Bronchial epithelial cell (primary cell): ENCODE results near the gene TOR1B. TPM values are rescaled to one million over a fixed set of nuclear protein-coding genes. Genes with fewer than 3 reads are reported as not detected.
A peak's percentile ranks its signal among the peaks of the same experiment; 100 is the strongest.
"Not testable (repeated sequence)": the region's sequence is repeated elsewhere in the genome, so short reads cannot be mapped to it uniquely, and the experiment has no call there.

Experiments
- DNase-seq: peaks from one replicate; pipeline ENCODE4 v3.0.0-alpha.2; 2010; ENCODE audit warnings: low read depth
- FAIRE-seq: peaks from 2 replicates; lab custom pipeline; 2011; peaks lifted over from hg19 to GRCh38; lab: Jason Lieb, UNC
- H3K27me3 ChIP-seq: 2 replicates; pipeline ENCODE4 v1.5.1; 2011; ENCODE audit warnings: low read length; ENCODE audit not compliant: control insufficient read depth, insufficient read depth
- H3K36me3 ChIP-seq: 2 replicates; pipeline ENCODE4 v1.5.1; 2011; ENCODE audit warnings: low read length; ENCODE audit not compliant: control insufficient read depth, insufficient read depth
- H3K4me3 ChIP-seq: 2 replicates; pipeline ENCODE4 v1.5.1; 2011; ENCODE audit warnings: mild to moderate bottlenecking, low read depth, low read length, control low read depth
- CTCF ChIP-seq: IDR thresholded peaks from 2 replicates; pipeline ENCODE4 v1.5.1; 2011; ENCODE audit warnings: mild to moderate bottlenecking, moderate library complexity, low read length, control low read depth, inconsistent platforms; ENCODE audit not compliant: insufficient read depth, severe bottlenecking
- total RNA-seq: library from RNA; depleted of rRNA; stranded (reverse); fragments of >200 nt; gene quantifications from 2 replicates; pipeline ENCODE4 v1.2.1, GENCODE V29; 2014

Gene TOR1B
- total RNA-seq, 1 donor from 2014 or later = 27.9 TPM

- no peaks in the 10 kb centered on the region for H3K36me3 ChIP-seq
- FAIRE-seq = no peak
- TF ChIP-seq CTCF = no peak
- no peak for DNase-seq
- peaks cover 7% of the 10 kb centered on the region for H3K27me3 ChIP-seq
- no peak overlapping the region for H3K4me3 ChIP-seq
These were observed 28.1 kb upstream of the TOR1B start for GRCh38 chr9:129774791-129775447.

- H3K27me3 ChIP-seq = peaks cover 7% of the 10 kb centered on the region
- no peak overlapping the region for H3K4me3 ChIP-seq
- FAIRE-seq (no peak), DNase-seq (no peak)
- TF ChIP-seq CTCF = no peak
- no peaks in the 10 kb centered on the region for H3K36me3 ChIP-seq
These were observed 27.6 kb upstream of the TOR1B start for GRCh38 chr9:129775448-129775798.

- not testable (repeated sequence) for H3K27me3 ChIP-seq, H3K36me3 ChIP-seq, DNase-seq, FAIRE-seq, H3K4me3 ChIP-seq
These were observed 26.9 kb upstream of the TOR1B start for GRCh38 chr9:129776096-129776495.

- no peak for TF ChIP-seq CTCF
- Histone ChIP-seq H3K4me3 (no peak overlapping the region), H3K27me3 (peaks cover 5% of the 10 kb centered on the region), H3K36me3 (no peaks in the 10 kb centered on the region)
- FAIRE-seq = no peak
- no peak for DNase-seq
These were observed 26.4 kb upstream of the TOR1B start for GRCh38 chr9:129776566-129776937.

- no peak for TF ChIP-seq CTCF
- no peak for FAIRE-seq
- no peak overlapping the region for H3K4me3 ChIP-seq
These were observed 25.8 kb upstream of the TOR1B start for GRCh38 chr9:129776938-129777768.

GRCh38 chr9:129777769-129778130 is 25.2 kb upstream of the TOR1B start:
- DNase-seq (no peak), FAIRE-seq (no peak)
- Histone ChIP-seq H3K36me3 (no peaks in the 10 kb centered on the region), H3K4me3 (no peak overlapping the region), H3K27me3 (peaks cover 5% of the 10 kb centered on the region)
- no peak for TF ChIP-seq CTCF

More at GRCh38 chr9:129776938-129777768, 25.8 kb upstream of the TOR1B start:
- H3K36me3 ChIP-seq = no peaks in the 10 kb centered on the region
- H3K27me3 ChIP-seq = peaks cover 5% of the 10 kb centered on the region
- DNase-seq = peak; percentile 95
